Fibroblast of villous mesenchyme (primary cell): ENCODE measurements around the gene PROX1. TPM values are rescaled to one million over a fixed set of nuclear protein-coding genes. Genes with fewer than 3 reads are reported as not detected.

Experiments used
- DNase-seq: peaks from one replicate; pipeline ENCODE4 v3.0.0-alpha.2; 2010; ENCODE audit warnings: low read depth
- H3K4me3 ChIP-seq: 2 replicates; pipeline ENCODE4 v1.5.1; 2011; ENCODE audit warnings: low read depth, mild to moderate bottlenecking, low read length
- CTCF ChIP-seq: IDR thresholded peaks from 2 replicates; pipeline ENCODE4 v1.5.1; 2012; ENCODE audit warnings: low read depth, mild to moderate bottlenecking, low read length; ENCODE audit not compliant: insufficient read depth
- total RNA-seq: library from RNA; depleted of rRNA; stranded (reverse); fragments of >200 nt; gene quantifications from 2 replicates; pipeline ENCODE4 v1.2.3, GENCODE V29; 2012

PROX1 gene
- total RNA-seq, 1 donor: under 0.01 TPM

GRCh38 chr1:214018386-214019268, 30.9 kb downstream of the PROX1 start:
- no peak for DNase-seq
- H3K4me3 ChIP-seq: no peak overlapping the region
- no peak for TF ChIP-seq CTCF

GRCh38 chr1:214019499-214019898, 31.7 kb downstream of the PROX1 start:
- no peak for TF ChIP-seq CTCF
- no peak for DNase-seq
- no peak overlapping the region for H3K4me3 ChIP-seq

- no peak overlapping the region for H3K4me3 ChIP-seq
- no peak for DNase-seq
- no peak for TF ChIP-seq CTCF
Observed at GRCh38 chr1:214021321-214021720, 33.5 kb downstream of the PROX1 start.

- no peak for TF ChIP-seq CTCF
- H3K4me3 ChIP-seq: no peak overlapping the region
- DNase-seq: no peak
Observed at GRCh38 chr1:214022229-214022791, 34.5 kb downstream of the PROX1 start.

GRCh38 chr1:214022810-214023425, 35.1 kb downstream of the PROX1 start:
- no peak for TF ChIP-seq CTCF
- DNase-seq: no peak

GRCh38 chr1:214026985-214027384, 39.2 kb downstream of the PROX1 start:
- no peak for TF ChIP-seq CTCF
- no peak overlapping the region for H3K4me3 ChIP-seq
- no peak for DNase-seq

More at GRCh38 chr1:214022810-214023425, 35.1 kb downstream of the PROX1 start:
- H3K4me3 ChIP-seq: no peak overlapping the region
